ENCODE results near the gene PFKL.

Gene PFKL

DNA sequence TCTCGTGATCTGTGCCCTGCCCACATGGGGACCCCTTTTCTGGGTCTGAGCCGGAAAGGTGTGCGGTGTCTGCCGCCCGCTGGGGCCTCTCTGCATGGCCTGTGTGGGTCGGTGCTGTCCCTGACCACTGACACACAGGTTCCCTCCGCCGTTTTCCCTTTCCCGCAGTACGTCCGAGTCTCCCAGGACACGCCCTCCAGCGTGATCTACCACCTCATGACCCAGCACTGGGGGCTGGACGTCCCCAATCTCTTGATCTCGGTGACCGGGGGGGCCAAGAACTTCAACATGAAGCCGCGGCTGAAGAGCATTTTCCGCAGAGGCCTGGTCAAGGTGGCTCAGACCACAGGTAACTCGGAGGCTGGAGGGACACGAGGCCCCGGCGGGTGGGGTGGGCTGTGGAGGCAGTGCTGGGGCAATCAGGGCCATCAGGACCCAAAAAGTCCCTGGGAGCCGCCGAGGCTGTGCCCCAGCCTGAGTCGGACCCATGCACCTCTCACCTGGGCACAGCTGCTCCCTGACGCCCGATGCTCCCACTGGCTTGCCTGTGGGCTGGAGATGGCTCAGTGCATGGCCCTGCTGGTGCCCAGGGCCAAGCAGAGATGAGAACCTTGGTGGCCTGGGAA is 66.8 kb downstream of the PFKL start:
- TF ChIP-seq, protein P1, sequence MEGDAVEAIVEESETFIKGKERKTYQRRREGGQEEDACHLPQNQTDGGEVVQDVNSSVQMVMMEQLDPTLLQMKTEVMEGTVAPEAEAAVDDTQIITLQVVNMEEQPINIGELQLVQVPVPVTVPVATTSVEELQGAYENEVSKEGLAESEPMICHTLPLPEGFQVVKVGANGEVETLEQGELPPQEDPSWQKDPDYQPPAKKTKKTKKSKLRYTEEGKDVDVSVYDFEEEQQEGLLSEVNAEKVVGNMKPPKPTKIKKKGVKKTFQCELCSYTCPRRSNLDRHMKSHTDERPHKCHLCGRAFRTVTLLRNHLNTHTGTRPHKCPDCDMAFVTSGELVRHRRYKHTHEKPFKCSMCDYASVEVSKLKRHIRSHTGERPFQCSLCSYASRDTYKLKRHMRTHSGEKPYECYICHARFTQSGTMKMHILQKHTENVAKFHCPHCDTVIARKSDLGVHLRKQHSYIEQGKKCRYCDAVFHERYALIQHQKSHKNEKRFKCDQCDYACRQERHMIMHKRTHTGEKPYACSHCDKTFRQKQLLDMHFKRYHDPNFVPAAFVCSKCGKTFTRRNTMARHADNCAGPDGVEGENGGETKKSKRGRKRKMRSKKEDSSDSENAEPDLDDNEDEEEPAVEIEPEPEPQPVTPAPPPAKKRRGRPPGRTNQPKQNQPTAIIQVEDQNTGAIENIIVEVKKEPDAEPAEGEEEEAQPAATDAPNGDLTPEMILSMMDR (IDR thresholded peaks at IDR 0.05; ENCODE audit: extremely low read depth, insufficient read depth, missing control alignments): no peak
- DNase-seq (ENCODE audit: low spot score): no peak
- in situ Hi-C loops (cut with MboI; ENCODE audit: low pct_unique_long_range_greater_than_20kb, low sequenced_read_pairs, unreplicated experiment): no loop called here

DNA sequence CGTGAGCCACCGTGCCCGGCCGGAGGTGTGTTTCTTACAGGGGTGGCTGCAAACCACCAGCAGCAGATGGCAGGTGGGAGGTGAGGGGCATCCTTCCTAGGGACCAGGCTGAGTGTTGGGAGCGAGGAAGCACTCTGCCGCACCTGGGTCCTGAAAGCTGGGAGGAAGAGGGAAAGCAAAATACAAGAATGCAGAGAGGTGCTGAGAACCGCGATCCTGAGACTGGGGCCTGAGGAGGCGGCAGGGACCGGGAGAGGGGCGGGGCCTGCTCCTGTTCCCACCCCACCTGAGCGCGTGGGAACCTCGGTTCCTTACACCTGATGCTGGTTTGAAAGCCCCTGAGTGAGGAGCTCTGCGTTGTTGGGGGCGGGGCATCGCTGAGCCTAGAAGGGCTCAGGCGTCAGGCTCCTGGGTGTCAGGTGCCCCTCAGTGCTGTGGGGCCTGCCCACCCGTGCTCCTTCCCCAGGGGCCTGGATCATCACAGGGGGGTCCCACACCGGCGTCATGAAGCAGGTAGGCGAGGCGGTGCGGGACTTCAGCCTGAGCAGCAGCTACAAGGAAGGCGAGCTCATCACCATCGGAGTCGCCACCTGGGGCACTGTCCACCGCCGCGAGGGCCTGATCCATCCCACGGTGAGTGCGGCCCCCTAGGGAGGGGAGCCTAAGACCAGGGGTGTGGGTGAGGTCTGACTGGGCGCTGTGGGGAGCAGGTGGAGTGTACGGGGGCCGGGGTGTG is 69.0 kb downstream of the PFKL start:
- in situ Hi-C loops (cut with MboI; ENCODE audit: low pct_unique_long_range_greater_than_20kb, low sequenced_read_pairs, unreplicated experiment): no loop called here
- TF ChIP-seq, protein P1 (IDR thresholded peaks at IDR 0.05; ENCODE audit: extremely low read depth, insufficient read depth, missing control alignments): no peak
- DNase-seq (ENCODE audit: low spot score): no peak

DNA sequence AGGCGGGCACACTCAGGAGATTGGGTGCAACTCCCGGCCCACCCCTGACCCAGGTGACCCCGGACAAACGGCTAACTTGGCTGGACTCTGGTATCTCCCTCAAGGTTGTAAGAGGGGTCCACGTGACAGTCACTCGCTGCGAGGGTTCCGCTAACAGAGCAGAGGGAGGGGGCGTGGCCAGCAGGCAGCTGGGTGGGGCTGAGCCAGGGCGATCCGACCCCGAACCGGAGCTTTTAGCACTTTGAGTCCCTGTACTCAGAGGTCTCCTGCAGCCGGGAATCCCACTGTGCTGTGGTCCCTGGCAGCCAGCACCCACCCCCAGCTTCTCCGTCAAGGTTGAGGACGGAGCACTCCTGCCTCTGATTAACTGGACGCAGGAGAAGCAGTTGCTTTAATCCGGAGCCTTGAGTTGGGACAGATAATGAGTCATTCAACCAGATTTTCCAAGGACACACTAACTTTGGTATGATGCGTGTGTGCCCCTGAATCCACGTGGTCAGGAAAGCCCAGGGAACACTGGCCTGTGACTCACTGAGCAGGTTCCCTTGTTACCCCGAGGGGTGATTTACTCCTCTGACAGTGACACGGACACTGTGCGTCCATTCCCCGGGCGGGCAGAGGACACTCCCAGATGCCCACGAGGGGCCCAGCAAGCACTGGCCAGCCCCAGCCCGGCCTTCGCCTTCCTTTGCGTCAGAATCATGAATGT is 70.3 kb downstream of the PFKL start:
- DNase-seq (ENCODE audit: low spot score): no peak
- in situ Hi-C loops (cut with MboI; ENCODE audit: low pct_unique_long_range_greater_than_20kb, low sequenced_read_pairs, unreplicated experiment): no loop called here
- TF ChIP-seq, protein P1 (IDR thresholded peaks at IDR 0.05; ENCODE audit: extremely low read depth, insufficient read depth, missing control alignments): no peak

DNA sequence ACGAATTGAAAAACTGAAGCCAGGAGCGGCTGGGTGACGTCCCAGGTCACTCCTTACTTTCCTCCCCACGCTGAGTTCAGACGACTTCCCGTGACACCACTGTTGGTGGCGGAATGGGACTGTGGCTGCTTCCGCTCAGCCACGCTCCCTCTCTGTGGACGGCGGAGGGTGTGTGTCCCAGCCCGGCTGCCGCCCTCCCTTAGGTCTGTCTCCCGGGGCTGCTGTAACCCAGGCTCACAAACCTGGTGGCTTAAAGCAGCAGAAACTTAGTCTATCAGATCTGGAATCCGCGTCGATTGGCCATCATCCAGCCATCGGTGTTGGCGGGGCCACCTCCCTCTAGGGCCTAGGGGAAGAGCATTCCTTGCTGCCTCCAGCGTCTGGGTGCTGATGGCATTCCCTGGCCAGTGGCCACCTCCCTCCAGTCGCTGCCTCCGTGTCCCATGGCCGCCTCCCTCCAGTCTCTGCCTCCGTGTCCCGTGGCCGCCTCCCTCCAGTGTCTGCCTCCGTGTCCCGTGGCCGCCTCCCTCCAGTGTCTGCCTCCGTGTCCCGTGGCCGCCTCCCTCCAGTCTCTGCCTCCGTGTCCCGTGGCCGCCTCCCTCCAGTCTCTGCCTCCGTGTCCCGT is 71.0 kb downstream of the PFKL start:
- in situ Hi-C loops (cut with MboI; ENCODE audit: low pct_unique_long_range_greater_than_20kb, low sequenced_read_pairs, unreplicated experiment): no loop called here
- TF ChIP-seq, protein P1 (IDR thresholded peaks at IDR 0.05; ENCODE audit: extremely low read depth, insufficient read depth, missing control alignments): no peak
- DNase-seq (ENCODE audit: low spot score): no peak

DNA sequence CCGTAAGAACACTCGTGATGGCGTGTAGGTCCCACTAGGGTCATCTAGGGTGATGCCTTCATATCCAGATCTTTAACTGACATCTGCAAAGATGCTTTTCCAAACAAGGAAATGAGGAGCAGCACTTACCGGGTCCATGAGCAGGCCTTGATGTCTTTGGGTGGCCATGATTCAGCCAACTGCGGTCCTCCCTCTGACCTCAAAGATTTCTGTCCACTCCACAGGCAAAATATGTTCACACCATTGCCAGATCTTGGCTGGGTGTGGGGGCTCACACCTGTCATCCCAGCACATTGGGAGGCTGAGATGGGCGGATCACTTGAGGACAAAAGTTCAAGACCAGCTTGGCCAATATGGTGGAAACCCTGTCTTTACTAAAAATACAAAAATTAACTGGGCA is 71.7 kb downstream of the PFKL start:
- in situ Hi-C loops (cut with MboI; ENCODE audit: low pct_unique_long_range_greater_than_20kb, low sequenced_read_pairs, unreplicated experiment): no loop called here
- TF ChIP-seq, protein P1 (IDR thresholded peaks at IDR 0.05; ENCODE audit: extremely low read depth, insufficient read depth, missing control alignments): no peak
- DNase-seq (ENCODE audit: low spot score): no peak

DNA sequence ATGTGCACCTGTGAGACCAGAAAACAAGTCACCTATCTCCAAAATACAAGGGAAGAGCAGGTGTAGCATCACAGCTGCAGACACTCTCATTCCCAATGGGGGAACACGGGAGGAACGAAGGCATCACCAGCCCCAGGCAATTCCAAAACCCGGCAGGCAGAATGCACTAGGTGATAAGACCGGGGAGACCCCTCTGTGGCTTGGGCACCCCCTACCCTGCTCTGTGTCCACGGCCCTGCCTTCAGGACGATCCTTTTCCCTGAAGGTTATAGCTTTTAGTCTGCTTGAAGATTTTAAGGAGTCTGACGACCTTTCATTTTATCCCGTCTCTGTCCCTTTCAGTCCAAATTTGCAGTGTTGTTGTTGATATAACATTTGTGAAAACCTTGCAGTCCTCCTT is 72.8 kb downstream of the PFKL start:
- DNase-seq (ENCODE audit: low spot score): no peak
- TF ChIP-seq, protein P1 (IDR thresholded peaks at IDR 0.05; ENCODE audit: extremely low read depth, insufficient read depth, missing control alignments): no peak
- in situ Hi-C loops (cut with MboI; ENCODE audit: low pct_unique_long_range_greater_than_20kb, low sequenced_read_pairs, unreplicated experiment): no loop called here
